ENCODE results near the gene FOXK1.

The FOXK1 gene

DNA sequence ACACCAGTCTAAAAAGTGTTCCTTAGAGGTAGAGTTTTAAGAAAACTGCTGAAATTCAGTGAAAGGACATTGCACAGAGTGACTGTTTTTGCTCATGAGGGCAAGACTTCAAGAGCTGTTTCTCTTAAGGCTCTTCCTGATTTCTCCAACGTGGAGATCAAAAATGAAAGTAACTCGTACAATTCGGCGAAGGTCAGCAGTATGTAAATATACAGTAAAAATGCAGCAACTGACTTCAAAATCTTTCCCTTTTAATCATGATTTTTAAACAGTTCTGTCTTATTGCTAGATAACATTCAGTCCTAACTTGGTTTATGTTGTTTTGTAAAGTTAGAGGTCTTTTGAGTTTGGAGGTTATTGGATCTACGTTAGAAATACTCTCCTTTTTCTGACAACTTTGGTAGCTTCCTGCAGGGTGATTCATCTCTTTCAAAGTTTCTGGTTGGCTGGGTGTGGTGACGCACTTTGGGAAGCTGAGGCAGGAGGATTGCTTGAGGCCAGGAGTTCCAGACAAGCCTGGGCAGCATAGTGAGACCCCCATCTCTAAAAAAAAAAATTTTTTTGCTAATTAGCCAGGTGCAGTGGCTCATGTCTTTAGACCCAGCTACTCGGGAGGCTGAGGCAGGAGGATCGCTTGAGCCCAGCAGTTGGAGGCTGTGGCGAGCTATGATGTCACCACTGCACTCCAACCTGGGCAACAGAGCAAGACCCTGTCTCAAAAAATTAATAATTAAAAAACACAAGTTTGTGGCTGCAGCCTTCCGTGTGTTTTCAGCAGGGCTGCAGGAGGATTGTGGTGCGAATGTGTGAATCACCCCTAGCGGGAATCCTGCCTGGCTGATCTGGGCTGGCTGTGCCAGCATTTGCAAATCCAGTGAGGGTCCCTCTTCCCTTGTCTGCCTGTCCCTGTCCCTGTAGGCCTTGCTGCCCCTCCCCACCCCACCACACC lies 64.2 kb downstream of the FOXK1 start:
- DNase-seq: no peak

DNA sequence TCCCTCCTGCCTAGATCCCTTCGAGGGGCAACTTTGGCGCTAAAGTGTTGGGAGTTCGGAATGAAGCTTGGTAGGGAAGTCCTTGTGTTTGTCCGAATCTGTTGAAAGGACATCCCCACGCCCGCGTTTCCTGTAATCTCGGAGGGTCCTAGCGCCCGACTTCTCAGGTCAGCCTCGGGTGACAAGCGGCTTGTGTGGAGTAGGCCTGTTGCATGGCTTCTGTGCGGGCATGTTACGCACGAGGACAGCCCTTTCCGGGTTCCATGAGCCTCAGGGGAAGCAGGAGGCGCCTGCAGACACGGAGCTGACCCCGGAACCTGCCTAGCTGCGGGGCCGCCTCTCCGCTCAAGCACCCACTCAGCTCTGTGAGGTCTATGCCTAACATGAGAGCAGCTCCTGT lies 64.9 kb downstream of the FOXK1 start:
- DNase-seq: no peak

DNA sequence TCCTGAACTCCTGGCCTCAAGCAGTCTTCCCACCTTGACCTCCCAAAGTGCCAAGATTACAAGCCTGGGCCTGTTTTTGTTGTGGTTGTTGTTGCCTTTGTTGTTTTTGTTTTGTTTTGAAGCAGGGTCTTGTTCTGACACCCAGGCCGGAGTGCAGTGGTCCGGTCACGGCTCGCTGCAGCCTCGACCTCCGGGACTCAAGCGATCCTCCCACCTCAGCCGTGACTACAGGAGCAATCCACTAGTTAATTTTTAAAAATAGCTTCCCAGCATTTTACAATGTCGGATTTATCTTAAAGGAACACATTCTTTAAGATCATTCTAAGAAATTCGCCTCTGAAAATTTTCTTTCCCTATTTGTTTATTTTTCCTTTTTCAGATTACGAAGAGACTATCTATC lies 65.7 kb downstream of the FOXK1 start:
- DNase-seq: no peak

DNA sequence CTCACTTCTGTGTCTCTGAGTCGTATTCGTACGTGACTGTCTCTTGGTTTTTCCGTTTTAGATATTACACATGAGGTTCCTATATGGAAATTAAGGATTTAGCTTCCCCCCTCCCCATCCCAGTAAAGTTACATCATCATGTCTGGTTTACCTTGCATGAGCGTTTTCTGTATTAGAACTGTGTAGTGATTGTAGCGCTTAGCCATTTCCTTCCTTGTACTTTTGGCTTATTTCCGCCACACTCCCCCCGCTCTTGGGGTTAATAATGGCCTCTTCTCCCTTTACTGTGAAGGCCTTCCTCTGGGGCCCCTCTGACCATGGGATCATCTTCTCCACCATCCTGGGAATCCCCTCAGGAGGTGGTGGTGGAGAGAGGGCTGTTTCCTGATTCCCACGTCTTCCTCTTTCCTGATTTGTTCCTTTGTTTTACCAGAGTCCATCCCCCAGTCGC lies 66.2 kb downstream of the FOXK1 start:
- DNase-seq: no peak

DNA sequence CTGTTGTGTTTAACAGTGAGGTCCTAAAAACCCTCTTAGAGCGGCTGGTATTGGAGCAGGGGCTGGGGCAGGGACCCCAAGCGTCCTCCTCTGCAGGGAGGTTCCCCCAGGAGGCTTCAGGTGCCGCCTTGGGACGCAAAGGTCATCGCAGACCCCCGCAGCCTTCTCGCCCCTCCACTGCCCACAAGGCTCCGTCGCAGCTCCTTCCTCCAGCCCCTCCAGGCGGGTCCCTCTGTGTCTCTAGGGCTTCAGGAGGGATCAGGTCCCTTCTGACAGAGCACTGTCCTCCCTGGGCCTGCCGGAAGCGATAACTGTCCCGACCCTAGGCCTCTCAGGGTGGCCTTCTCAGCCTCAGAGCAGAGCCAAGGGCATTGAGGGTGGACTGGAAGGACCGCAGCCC lies 67.3 kb downstream of the FOXK1 start:
- no peak for DNase-seq

DNA sequence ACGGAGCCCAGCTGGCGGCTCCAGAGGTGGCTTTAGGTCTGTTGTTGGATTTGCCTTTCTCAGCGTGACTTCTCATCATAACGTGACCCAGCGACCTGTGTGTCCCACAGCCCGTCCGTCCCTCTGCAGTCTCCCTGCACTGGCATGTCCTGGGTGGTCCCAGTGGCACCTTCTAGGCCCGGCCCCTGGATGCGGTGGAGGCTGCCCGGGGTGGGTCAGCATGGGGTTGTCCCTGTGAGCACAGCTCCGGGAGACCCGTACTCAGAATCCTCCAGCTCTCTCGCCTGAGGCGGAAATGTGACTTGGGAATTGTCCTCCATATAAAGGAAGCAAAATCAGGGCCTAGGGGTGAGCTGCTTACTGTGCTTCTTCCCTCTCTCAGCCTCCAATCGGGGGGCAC lies 67.7 kb downstream of the FOXK1 start:
- DNase-seq: no peak

DNA sequence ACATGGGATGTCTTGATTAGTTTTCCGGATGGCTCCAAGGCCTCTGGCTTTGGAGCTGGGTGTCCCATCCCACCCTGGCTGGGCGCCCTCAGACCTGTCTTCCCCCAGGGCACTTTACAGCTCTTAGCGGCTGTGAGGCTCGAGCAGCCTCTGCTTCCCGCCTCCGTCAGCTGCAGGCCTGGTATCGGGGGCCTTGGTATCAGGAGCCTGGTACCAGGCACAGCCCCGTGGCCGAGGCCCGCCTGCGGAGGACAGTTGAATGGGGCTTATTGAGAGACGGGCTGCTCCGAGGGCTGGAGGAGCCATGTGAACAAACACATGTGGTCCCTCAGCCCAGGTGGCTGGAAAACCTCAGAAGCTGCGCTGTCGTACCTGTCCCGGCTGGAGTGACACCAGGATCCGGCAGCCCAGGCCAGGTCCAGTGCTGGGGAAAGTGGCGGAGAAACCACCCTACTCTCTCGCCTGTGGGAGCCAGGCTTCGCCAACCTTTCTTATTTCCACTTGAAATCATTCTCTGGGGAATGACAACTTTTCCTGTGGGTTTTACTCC lies 69.4 kb downstream of the FOXK1 start:
- DNase-seq: no peak

DNA sequence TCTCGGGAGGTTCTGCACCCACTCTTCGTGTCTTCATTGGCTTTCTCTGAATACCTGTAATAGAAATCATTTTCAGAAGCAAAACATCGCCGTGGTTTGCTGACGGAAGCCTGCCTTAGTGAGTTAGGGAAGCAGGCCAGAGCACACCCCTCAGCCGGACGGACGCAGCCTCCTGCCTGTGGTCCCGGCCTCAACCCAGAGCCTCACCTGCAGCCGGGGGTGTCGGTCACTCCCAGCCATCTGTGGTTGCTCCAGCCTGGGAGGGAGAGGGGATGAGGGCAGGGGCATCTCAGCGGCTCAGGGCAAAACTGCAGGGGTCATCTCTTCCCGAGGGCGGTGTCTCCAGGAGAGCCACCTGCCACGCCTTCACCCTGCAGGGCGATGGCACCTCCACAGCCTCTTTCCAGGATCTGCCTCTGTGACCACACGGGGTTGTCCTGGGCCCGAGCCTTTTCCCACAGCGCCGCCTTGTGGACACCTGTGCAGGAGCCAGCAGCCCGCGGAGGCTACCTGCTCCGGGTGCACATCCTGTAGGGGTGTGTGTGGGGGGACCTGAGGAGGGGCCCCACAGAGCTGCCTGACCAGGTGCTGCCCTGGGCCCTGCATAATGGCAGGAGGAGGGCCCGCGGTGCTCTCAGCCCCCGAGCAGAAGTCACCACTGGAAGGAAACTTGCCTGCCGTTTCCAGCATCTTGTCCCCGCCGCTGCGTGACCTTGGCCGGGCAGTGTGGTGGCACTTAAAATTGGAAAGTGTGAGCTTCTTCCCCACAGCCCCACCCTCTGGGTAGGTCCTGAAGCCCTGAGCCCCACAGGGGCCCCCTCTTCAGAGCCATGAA lies 71.7 kb downstream of the FOXK1 start:
- DNase-seq: peak; percentile 75

DNA sequence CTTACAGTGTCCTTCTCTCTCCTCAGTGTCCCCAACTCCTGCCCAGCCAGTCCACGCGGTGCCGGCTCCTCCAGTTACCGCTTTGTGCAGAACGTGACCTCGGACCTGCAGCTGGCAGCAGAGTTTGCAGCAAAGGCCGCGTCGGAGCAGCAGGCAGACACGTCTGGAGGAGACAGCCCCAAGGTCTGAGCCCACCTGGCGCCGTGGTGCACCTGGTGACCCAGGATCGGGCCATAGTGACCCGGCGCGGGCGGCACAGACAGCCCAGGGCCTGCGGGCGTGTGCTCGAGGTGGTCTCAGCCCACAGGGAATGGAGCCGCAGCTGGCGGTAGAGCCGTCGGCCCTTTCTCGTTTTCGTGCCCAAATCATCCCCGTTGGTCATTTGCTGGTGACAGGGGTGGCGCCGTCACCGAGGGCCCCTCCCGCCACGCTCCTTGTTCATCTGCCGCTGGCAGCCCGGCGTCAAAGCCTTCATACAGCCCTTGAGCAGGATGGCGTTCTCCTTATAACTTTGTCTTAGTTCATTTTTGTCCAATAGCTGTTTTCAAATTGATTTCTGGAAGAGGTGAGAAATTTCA lies 72.4 kb downstream of the FOXK1 start:
- no peak for DNase-seq

DNA sequence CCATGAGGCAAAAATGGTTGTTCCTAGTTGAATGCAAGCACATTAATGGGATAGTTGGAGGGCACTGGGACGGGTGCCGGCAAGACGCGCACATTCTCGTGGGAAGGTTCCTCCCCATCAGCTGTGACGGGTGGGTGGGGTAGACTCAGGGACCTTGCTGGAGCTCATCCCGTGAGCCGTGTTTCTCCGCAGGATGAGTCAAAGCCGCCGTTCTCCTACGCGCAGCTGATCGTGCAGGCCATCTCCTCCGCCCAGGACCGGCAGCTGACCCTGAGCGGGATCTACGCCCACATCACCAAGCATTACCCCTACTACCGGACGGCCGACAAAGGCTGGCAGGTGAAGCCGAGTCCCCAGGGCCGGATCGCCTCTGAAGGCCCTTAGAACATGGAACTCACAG lies 73.0 kb downstream of the FOXK1 start:
- no peak for DNase-seq

DNA sequence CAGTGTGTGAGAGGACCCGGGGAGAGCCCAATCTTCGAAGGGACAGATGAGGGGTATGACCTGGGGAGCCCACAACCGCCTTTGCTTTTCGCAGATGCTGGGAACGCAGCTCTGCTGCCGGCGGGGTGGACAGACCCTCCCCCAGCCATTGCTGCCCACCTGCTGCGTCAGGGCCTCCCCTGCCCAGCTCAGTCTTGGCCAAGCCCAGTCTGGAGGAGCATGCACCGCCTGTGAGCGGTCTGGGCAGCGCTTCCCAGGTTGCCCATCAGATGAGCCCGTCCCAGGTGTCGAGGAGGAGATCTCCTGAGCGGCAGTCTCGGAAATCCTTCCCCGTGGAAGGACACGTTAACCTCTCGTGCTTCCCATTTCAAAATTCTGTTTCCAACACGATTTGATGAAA lies 76.0 kb downstream of the FOXK1 start:
- DNase-seq: no peak

DNA sequence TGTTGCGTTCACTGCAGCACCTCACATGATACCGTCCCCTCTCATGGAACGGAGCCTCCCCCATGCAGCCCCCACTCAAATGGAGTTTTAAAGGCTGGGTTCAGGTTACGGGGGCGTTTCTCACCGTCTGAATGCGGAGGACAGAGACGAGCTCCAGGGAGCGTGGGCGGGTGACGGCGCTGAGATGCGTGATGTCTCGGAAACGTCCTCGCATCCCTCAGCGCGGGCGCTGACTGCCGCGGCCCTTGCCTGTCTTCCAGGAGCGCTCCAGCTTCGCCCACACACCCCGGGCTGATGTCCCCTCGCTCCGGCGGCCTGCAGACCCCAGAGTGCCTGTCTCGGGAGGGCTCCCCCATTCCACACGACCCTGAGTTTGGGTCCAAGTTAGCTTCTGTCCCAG lies 76.7 kb downstream of the FOXK1 start:
- DNase-seq: no peak

DNA sequence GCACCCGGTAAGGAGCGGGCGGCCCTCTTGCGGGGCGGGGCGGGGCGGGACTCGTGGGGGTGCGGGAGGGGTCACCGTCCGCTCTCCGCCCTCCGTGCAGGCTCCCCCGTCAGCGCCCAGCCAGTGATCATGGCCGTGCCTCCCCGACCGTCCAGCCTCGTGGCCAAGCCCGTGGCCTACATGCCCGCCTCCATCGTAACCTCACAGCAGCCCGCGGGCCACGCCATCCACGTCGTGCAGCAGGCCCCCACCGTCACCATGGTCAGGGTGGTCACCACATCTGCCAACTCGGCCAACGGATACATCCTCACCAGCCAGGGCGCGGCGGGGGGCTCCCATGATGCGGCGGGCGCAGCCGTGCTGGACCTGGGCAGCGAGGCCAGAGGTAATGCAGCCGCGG lies 77.1 kb downstream of the FOXK1 start:
- DNase-seq: no peak

DNA sequence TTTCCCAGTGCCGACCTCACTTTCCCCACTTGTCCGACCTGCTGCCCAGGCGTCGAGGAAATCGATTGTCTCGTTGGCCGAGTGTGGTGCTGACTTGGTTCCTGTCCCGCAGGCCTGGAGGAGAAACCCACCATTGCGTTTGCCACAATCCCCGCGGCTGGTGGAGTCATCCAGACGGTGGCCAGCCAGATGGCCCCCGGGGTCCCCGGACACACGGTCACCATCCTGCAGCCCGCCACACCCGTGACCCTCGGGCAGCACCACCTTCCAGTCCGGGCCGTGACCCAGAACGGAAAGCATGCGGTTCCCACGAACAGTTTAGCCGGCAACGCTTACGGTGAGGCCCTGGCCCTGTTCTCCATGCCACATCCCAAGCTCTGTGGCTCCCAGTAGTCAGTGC lies 78.9 kb downstream of the FOXK1 start:
- no peak for DNase-seq

DNA sequence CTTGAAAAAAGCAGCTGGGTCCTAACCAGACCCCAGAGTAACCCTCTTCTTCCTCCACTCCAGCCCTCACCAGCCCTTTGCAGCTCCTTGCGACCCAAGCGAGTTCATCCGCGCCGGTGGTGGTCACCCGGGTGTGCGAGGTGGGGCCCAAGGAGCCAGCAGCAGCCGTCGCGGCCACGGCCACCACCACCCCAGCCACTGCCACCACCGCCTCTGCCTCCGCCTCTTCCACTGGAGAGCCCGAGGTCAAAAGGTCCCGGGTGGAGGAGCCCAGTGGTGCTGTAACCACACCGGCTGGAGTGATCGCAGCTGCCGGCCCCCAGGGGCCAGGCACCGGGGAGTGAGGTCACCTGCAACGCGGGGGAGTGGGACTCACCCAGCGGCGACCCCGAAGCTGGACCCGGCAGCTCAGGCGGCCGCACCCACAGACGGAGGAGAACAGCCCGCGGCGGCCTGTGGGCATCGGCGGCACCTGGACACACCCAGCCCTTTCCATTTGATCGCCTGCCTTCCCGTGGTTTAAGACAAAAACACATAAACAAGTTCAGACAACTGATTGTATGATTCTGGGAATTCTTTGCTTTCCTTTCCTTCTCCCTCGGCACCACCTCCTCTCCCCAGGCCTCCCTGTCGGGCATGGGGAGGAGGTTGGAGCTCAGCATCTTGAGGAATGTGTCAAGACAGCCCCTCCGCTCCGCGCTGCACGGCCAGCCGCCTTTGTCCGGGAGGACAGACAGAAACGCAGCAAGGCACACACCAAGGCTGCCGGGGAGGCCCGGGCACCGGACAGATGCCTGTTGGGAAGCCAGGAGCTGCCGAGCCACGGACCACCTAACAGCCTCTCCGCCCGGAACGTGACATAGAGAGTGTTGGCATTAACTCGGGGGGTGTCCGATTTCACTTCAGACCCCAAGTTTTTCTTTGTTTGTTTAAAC lies 80.3 kb downstream of the FOXK1 start:
- DNase-seq: no peak

DNA sequence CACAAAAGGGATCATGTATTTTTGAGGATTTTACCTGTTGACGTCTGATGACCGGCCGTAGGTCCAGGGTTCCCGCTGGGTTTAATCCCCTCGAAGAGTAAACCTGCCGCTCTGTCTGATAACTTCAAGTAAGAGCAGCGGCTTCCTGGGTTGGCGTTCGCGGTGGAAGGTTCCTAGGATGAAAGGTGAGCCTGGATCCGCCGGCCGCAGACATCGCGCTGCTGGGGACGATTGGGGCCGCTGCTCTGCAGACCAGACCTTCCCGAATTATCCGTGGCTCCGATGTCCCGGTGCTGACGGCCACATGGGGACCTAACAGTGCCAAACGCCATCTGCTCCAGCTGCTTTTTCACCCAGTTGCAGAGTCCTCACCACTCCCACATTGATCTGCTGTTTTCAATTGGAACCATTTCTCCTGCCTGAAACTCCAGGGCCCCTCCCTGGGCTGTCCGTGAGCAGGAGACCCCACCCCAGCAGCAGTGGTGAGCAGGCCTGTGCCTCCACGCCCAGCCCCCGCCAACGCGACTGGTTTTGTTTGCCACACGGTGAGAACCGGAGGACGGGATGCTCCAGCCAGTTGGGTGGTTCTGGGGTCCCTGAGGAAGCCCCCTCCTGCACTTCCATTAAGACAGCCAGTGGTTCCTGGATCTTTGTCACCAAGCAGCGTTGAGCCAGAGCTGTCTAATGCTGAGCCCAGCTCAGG lies 81.1 kb downstream of the FOXK1 start:
- no peak for DNase-seq

DNA sequence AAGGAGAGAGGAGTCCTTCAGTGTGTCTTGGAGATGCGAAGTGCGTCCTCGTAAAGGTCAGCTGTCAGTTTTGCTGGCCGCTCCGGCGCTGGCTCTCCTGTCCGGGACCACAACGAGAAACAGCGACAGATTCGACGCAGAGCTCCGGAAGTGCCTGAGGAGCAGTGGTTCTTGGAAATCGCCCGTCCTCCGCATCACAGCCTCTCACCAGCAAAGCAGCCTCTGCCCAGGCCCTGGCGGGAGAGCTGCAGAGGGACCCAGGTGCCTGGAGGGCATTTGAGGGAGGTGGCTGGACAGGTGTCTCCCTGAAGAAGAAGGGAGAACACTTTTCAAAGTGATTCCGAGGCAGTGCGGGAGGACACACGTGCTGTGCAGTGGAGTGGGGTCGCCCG lies 81.7 kb downstream of the FOXK1 start:
- DNase-seq: no peak

DNA sequence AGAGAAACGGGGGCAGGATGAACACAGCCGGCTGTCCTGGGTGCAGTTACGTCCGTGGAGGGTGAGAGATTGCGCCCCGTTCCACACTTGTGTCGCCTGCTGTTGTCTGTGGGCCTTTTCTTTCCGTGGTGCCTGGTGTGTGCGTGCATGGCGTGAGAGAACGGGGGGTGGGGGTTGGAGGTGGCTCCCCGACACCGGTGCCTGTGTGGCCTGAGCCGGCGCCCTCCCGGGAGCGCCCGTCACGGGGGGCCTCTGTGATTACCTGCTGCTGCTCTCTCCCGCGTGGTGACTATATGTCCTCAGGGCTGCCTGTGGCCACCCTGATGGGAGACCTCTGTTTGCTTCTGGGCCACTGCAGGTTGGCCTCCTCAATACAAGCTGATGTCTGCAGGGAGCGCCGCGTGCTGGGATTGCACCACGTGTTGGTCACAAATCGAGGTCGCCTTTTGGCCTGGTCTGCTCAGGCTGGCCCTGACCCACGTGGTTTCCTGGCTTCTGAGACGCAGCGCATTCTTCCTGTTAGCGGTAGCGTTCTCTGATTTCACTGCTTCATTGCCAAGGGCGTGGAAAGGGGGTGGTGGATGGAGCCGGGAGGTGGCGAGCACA lies 82.4 kb downstream of the FOXK1 start:
- DNase-seq: no peak

DNA sequence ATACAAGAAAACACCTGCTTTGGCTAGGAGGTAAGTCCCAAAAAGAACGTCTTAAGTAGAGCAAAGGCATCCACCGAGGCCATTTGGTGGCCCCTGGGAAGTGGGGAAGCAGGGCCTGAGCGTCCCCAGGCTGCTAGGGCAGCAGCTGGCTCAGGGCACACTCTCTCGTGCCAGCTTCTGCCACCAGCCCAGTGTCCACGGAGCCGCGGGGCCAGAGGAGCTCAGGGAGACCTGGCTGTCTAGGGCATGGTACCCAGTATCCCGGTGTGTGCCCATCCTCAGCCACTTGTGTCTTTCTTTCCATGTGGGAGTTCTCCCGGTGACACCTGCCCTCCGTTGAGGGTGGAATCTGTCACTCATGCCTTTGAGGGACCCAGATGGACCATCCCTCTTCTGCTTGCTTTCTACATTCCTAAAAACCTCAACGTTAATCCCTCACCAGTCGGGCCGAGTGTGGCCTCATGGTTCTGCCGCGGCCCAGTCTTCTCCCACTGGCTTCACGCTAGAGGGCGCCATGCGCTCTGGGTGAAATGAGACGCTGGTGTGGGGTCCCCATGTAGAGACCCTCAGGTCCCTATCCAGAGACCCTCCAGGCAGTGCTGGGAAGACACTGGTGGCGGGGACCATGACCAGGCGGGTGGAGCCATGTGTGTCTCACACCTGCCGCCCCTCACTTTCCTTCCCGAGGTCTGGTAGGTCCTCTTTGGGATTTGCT lies 83.8 kb downstream of the FOXK1 start:
- no peak for DNase-seq
